Stimulated activated CD8-positive, alpha-beta memory T cell treated with anti-CD3 and anti-CD28 coated beads, Interleukin-4, amount 100 ng/mL, for 1 hour (primary cell): ENCODE results near the gene LRRC28.

ENCODE experiments used
- DNase-seq, 2 donors: peaks; one replicate each; pipeline ENCODE4 v3.0.0-alpha.2; 2020; ENCODE audit warnings: low read depth in 2 of 2, low spot score in 1 of 2

Gene LRRC28

GRCh38 chr15:99416191-99417188 is 165.2 kb downstream of the LRRC28 start:
- DNase-seq = no peak

GRCh38 chr15:99421172-99421656 is 169.9 kb downstream of the LRRC28 start:
- DNase-seq = peak in 1 of 2 donors; percentile 23

DNA sequence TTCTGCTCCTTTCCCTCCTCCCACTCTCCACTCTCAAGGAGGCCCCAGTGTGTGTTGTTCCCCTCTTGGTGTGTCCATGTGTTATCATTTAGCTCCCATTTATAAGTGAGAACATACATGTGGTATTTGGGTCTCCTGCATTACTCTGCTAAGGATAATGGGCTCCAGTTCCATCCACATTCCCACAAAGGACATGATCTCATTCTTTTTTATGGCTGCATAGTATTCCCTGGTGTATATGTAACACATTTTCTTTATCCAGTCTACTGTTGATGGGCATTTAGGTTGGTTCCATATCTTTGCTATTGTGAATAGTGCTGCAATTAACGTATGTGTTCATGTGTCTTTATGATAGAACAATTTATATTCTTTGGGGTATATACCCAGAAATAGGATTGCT is 170.5 kb downstream of the LRRC28 start:
- no peak for DNase-seq

DNA sequence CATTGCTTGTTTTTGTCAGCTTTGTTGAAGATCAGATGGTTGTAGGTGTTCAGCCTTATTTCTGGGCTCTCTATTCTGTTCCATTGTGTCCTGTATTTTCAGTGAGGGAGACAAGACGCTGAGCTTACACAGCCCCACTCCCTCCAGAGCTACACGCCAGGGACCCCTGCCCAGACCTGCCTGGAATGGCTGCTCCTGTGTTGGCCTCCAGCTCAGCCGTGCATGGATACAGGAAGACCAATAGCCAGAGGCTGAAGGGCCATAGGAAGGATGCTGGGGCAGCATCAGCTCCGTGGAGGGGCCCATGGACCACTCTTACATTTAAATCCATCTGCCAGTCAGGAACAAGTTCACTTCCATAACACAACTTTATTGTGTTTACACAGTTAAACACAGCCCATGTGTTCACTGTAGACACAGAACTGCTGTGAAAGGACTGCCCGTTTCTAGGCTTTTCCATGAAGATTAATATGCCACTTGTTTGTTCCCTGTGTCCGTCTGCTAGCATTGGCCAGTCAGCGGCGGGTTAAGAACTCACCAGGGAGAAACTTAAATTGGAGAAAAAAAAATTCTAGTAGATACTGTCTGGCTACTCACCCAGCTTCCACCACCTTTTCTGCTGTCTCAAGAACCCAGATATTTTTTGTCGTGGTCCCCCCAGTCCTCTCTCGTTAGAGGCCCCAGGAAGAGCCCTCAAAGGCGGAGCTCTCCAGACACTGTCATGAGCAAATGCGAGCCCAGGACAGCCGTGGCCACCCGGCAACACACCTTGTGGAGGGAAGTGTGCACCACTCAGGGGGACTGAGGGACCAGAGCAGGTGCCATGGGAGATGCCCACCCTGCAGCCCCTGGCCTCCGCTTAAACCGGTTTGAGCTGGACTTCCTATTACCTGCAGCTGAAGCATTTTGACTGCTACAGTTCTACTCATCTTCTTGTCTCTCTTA is 172.2 kb downstream of the LRRC28 start:
- no peak for DNase-seq

GRCh38 chr15:99424131-99424571 is 172.9 kb downstream of the LRRC28 start:
- DNase-seq = no peak

- DNase-seq = peak in 1 of 2 donors; percentile 18
Measured at GRCh38 chr15:99424978-99425656, 173.8 kb downstream of the LRRC28 start.

GRCh38 chr15:99425657-99426301 is 174.5 kb downstream of the LRRC28 start:
- DNase-seq = no peak

- no peak for DNase-seq
Measured at GRCh38 chr15:99426431-99427105, 175.3 kb downstream of the LRRC28 start.

DNA sequence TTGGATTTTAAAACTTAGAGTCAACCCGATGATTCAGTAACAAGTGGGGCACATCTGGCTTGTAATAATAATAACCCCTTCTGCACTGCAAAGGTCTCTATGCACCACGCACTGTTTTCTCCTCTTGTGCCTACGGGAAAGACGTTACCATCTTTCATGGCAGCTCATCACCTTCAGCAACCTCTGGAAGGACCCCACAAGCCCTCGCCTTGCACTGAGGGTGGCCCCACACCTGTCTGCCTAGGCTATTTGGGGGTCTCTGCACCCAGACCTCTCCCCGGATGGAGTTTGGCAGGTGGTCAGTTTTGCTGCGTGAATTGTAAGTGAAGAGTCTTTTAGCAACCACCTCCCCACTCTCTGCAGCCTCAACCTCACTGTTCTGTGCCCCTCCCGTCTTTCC is 175.9 kb downstream of the LRRC28 start:
- no peak for DNase-seq

GRCh38 chr15:99427668-99428361 is 176.5 kb downstream of the LRRC28 start:
- DNase-seq = no peak

DNA sequence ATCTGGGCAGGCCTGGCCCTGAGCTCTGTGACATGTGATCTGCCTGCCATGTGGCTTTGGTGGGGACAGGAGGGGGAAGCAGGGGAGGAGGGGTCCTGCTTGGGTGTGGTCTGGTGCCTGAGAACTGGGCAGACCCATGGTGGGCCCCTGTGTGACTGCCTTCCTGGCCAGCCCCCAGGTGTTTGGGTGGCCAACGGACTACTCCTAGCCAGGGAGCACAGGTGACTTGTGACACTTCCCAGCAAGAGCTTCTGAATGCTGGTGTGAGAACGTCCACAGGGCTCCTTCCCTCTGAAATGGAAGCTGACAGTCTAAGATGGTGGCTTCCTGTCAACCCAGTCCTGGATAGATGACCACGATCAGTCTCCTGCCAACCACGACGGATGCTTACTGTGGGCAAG is 178.4 kb downstream of the LRRC28 start:
- no peak for DNase-seq

DNA sequence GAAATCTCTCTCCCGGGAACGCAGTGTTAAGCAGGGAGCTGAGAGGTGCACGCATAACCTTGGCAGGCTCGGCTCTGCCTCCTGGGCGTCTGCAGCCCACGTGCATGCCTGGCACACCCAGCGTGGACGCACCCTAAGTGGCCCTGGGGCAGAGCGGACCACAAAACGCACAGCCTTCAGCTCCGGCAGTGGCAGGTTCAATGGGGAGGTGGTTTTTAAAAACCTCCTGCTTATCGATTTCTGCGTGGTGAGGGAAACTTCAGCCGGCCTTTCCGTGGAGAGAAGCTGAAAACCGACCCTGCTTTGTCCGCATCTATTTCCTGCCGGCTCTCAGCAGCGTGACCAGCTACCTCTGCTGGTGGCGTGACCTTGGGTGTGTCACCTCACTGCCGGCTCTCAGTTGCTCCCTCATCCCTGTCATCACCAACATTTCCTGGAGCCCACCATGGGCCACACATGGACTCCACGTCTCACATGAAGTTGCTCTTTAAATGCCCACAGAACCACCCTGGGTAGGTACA is 179.7 kb downstream of the LRRC28 start:
- no peak for DNase-seq

DNA sequence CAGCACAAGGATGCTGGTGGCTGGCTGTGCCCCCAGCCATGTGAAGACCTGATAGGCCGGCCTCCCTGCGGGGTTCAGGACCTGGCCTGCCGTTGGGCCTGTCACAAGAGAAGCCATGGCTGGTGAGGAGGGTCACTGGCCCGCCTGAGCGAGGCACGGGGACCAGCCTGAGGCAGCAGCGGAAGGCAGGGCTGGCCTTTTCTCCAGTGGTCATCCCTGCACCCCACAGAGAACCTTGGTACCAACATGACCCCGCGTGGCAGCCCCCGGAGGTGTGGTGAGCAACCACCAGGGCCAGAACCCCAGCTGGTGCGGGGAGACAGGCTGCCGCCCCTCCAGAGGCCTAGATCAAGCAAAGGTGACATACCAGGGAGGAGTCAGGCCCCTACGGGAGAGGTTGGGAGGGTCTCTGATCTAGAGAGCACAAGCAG is 180.4 kb downstream of the LRRC28 start:
- no peak for DNase-seq

DNA sequence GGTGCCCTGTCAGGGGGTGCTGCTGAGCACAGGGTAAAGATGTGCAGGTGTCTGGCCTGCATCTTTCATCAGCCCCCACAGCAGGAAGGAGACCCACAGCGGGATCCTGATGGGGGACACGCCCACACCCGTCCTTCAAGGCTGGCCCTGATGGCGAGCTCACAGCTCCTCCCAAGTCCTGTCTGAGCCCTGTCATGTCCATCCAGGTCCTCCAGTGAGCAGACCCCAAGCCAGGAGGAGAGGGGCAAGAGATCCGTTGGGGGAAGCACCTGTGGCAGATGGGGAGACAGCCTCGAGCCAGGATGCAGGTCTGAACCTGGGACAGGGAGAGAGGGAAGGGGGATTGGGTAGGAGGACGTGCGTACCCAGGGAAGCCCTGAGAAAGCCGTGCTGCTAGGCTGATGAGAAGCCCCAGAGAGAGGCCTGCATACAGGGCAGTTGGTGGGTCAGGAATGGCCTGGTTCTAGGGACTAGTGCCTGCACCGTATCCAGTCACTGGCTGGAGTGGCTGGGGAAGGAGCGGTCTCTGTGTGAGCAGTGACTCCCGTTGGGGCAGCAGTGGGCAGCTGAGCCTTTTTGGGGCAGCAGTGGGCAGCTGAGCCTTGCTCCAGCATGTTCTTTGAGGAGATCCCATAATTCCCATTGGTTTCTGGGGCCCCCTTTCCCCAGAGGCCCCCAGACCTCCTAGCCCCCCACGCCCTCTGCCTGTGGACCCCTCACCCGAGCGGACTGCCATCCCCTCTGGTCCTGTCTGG is 181.2 kb downstream of the LRRC28 start:
- no peak for DNase-seq

GRCh38 chr15:99433026-99433756 is 181.9 kb downstream of the LRRC28 start:
- DNase-seq = no peak

- no peak for DNase-seq
Measured at GRCh38 chr15:99433757-99434450, 182.6 kb downstream of the LRRC28 start.
